Tibial artery (tissue), 4 donors: ENCODE data around the gene KCTD16.

Source experiments
- DNase-seq, 2 donors: peaks; one replicate each; pipeline ENCODE4 v3.0.0-alpha.2; 2019
- H3K27ac ChIP-seq, 2 donors: fragments of 200-600 bp; sonication (generic) in 1 of 2; 1 replicate in 1 of 2; 2 replicates in 1 of 2; pipeline ENCODE4 v1.5.1; 2018 to 2019; ENCODE audit warnings: mild to moderate bottlenecking in 1 of 2
- H3K27me3 ChIP-seq, 2 donors: fragments of 200-600 bp; sonication (generic) in 1 of 2; one replicate each; pipeline versions ENCODE4 v1.5.1 to v1.6.0; 2016 to 2019
- H3K36me3 ChIP-seq, 3 donors: fragments of 200-600 bp; sonication (generic) in 2 of 3; one replicate each; pipeline ENCODE4 v1.5.1; 2016 to 2019; ENCODE audit warnings: mild to moderate bottlenecking in 2 of 3
- H3K4me1 ChIP-seq, 4 donors: fragments of 200-600 bp; sonication (generic) in 2 of 4; 1 replicate in 3 of 4; 2 replicates in 1 of 4; pipeline ENCODE4 v1.5.1; 2016 to 2019
- H3K4me3 ChIP-seq, 2 donors: fragments of 200-600 bp; sonication (generic) in 1 of 2; 1 replicate in 1 of 2; 2 replicates in 1 of 2; pipeline ENCODE4 v1.5.1; 2018 to 2019; ENCODE audit warnings: mild to moderate bottlenecking in 2 of 2
- H3K9me3 ChIP-seq, 3 donors: fragments of 200-600 bp; sonication (generic) in 1 of 3; one replicate each; pipeline ENCODE4 v1.5.1; 2016 to 2019
- intact Hi-C: fragments of 100-400 bp; cut with DNase I; formaldehyde crosslinking; loops from one replicate; pipeline ENCODE4 v1.15.0; 2023; ENCODE audit warnings: low total_unique reads
- TF ChIP-seq, protein P1 (sequence below), 2 experiments: fragments of 200-600 bp in 1 of 2; fragments of 450-650 bp in 1 of 2; IDR thresholded peaks; one replicate each; pipeline ENCODE4 v1.5.1; 2017 to 2019; ENCODE audit warnings: antibody characterized with exemption in 2 of 2, mild to moderate bottlenecking in 1 of 2, moderate library complexity in 1 of 2

The KCTD16 gene

DNA sequence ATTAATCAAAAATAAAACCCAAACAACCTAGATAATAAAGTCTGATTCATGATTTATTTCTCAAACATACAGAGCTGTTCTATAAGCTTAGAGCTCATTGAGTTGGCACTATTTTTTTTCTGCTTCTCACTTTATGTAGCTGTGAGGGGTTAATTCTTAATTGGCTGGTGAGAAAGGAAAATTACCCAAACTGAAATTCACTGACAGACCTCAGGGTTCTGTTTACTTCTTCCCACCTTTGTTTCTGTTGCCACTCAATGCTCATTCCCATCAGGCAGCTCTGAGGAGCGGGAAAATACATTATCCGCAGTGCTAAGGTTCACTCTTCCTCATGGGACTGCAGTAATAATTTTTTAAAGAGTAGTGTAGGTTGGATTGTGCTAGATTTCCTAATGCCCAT lies 139.9 kb downstream of the KCTD16 start:
- intact Hi-C loops, result no loop called here
- TF ChIP-seq, protein P1, sequence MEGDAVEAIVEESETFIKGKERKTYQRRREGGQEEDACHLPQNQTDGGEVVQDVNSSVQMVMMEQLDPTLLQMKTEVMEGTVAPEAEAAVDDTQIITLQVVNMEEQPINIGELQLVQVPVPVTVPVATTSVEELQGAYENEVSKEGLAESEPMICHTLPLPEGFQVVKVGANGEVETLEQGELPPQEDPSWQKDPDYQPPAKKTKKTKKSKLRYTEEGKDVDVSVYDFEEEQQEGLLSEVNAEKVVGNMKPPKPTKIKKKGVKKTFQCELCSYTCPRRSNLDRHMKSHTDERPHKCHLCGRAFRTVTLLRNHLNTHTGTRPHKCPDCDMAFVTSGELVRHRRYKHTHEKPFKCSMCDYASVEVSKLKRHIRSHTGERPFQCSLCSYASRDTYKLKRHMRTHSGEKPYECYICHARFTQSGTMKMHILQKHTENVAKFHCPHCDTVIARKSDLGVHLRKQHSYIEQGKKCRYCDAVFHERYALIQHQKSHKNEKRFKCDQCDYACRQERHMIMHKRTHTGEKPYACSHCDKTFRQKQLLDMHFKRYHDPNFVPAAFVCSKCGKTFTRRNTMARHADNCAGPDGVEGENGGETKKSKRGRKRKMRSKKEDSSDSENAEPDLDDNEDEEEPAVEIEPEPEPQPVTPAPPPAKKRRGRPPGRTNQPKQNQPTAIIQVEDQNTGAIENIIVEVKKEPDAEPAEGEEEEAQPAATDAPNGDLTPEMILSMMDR (IDR thresholded peaks at IDR 0.05), result no peak
- peaks cover 0 to 6% (median 0%) of the 10 kb centered on the region in 4 donors for H3K4me1 ChIP-seq
- no peak overlapping the region for H3K27ac ChIP-seq
- H3K4me3 ChIP-seq, result no peak overlapping the region
- H3K9me3 ChIP-seq, result no peaks in the 10 kb centered on the region
- DNase-seq, result no peak
- no peaks in the 10 kb centered on the region for H3K27me3 ChIP-seq
- H3K36me3 ChIP-seq, result no peaks in the 10 kb centered on the region

DNA sequence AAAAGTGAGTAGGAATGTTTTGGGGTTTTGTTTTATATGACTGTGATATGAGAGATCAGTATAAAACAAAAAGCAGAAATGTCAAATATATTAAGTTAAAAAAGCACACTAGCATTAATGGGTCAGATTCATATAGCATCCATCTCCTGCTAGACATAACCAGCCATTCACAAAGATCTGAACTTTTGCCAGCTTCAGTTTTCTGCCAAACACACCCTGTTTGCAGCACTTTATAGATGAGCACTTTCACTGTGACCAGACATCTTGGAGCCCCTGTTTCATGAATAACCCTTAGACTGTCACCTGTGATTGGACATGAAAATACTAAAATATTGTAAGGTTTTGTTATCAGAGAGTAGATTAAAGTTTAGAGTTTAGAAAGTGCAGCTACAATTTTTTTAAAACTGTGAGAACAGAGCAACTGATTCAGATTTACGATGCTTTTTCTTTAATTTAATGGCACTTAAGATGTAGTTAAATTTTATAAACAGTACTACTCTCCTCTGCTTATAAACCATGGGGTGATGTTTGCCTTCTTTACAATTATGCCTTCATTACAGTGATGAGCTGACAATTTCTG lies 142.6 kb downstream of the KCTD16 start:
- no peak for DNase-seq
- no peaks in the 10 kb centered on the region for H3K9me3 ChIP-seq
- peaks cover 0 to 6% (median 0%) of the 10 kb centered on the region in 4 donors for H3K4me1 ChIP-seq
- H3K36me3 ChIP-seq, result no peaks in the 10 kb centered on the region
- H3K27me3 ChIP-seq, result no peaks in the 10 kb centered on the region
- H3K4me3 ChIP-seq, result no peak overlapping the region
- TF ChIP-seq, protein P1 (IDR thresholded peaks at IDR 0.05), result no peak
- intact Hi-C loops, result no loop called here
- no peak overlapping the region for H3K27ac ChIP-seq

DNA sequence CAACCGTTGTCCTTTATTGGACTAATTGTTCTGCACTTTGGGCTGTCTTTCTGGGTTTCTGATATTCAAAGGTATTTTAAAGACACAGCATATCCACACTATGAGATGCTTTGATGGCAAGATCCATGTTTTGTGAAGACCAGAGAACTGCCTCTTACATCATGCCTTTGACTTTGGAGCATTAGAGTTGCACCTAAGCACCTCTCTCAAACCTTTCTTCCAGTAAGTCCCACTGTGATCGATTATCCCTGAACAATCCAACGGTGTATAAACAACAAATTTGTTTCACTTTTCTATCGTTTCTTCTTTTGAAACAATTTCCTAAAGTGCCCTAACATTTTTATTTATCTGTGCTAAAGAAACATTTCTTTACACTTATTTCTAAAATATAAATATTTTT lies 144.4 kb downstream of the KCTD16 start:
- DNase-seq, result no peak
- no peaks in the 10 kb centered on the region for H3K4me1 ChIP-seq
- no peak overlapping the region for H3K4me3 ChIP-seq
- no peaks in the 10 kb centered on the region for H3K27me3 ChIP-seq
- no peak overlapping the region for H3K27ac ChIP-seq
- H3K9me3 ChIP-seq, result no peaks in the 10 kb centered on the region
- H3K36me3 ChIP-seq, result no peaks in the 10 kb centered on the region
- TF ChIP-seq, protein P1 (IDR thresholded peaks at IDR 0.05), result no peak
- intact Hi-C loops, result no loop called here

DNA sequence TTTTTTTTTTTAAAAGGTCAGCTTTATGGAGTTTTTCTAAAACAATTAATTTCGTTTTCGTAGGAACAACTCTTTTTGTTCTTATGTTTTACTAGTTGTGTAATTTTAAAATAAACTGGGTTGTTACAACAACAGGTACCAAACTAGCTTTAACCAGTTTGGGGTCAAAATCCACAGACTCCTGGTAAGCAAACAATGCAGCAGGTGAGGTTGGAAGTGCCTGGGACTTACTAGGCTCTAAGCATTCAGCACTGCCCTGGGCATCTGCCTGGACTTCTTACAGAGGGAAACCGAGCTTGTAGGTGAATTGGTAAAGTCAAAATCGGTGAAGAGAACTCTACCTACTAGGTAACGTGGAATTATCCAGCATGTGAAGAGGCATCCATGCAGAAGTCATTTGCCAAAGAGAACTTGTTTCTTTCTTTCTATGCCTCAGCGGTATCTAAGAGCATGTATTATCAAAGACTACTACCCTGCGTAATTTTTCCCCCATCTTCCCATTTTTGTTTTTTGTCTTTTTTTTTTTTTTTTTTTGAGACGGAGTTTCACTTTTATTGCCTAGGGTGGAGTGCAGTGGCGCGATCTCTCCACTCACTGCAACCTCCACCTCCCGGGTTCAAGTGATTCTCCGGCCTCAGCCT lies 145.4 kb downstream of the KCTD16 start:
- H3K4me3 ChIP-seq, result no peak overlapping the region
- no peaks in the 10 kb centered on the region for H3K27me3 ChIP-seq
- TF ChIP-seq, protein P1 (IDR thresholded peaks at IDR 0.05), result no peak
- H3K36me3 ChIP-seq, result no peaks in the 10 kb centered on the region
- no peak overlapping the region for H3K27ac ChIP-seq
- intact Hi-C loops, result no loop called here
- H3K9me3 ChIP-seq, result no peaks in the 10 kb centered on the region
- no peak for DNase-seq
- H3K4me1 ChIP-seq, result no peaks in the 10 kb centered on the region

DNA sequence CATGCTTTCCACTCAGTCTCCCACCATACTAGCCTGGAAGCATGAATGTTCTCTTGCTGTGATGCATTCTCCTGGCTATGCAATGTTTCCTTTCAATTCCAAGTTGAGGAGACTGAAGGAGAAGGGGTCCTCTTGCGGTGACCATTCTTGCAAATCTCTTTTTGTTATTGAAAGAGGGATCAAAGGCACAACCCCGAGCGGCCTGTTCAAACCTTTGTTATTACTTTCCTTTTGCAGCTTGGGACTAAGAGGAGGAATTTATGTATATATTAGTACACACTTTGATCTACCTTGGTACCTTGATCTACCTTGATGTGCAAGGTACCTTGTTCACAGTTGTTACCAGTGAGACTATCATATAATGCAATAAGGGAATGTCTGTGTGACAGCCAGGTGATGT lies 147.3 kb downstream of the KCTD16 start:
- Histone ChIP-seq H3K4me1 (no peaks in the 10 kb centered on the region), H3K27ac (no peak overlapping the region), H3K36me3 (no peaks in the 10 kb centered on the region), H3K27me3 (no peaks in the 10 kb centered on the region), H3K4me3 (no peak overlapping the region), H3K9me3 (no peaks in the 10 kb centered on the region)
- DNase-seq, result no peak
- TF ChIP-seq, protein P1 (IDR thresholded peaks at IDR 0.05), result no peak
- intact Hi-C loops, result no loop called here
